Uterus (tissue), 2 donors: ENCODE results near the gene WBP2.

Experiments
- POLR2A ChIP-seq, 2 donors: fragments of 450-650 bp; IDR thresholded peaks; one replicate each; pipeline ENCODE4 v1.6.1; 2016; ENCODE audit warnings: antibody characterized with exemption in 2 of 2, mild to moderate bottlenecking in 1 of 2, moderate library complexity in 1 of 2
- TF ChIP-seq, protein P1 (sequence below), 4 experiments: fragments of 200-600 bp in 2 of 4; fragments of 450-650 bp in 2 of 4; sonication (generic) in 2 of 4; IDR thresholded peaks; one replicate each; pipeline ENCODE4 v1.5.1; 2016 to 2019; ENCODE audit warnings: antibody characterized with exemption in 4 of 4, mild to moderate bottlenecking in 2 of 4, moderate library complexity in 1 of 4

DNA sequence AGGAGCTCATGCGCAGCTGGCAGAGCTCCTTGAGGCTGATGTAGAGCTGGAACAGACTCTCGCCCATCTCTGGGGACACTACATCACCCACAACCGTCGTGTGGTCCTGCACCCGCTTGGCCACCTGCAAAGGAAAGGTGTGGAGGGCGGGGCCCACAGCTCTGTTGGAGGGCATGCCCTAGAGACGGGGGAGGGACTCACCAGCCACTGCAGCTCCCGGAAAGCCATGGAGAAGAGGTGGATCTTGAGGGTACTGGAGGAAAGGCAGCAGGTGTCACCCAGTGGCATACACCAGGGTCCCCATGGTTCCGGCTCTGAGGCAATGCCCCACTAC, 19.5 kb downstream of the WBP2 start:
- TF ChIP-seq, protein P1, sequence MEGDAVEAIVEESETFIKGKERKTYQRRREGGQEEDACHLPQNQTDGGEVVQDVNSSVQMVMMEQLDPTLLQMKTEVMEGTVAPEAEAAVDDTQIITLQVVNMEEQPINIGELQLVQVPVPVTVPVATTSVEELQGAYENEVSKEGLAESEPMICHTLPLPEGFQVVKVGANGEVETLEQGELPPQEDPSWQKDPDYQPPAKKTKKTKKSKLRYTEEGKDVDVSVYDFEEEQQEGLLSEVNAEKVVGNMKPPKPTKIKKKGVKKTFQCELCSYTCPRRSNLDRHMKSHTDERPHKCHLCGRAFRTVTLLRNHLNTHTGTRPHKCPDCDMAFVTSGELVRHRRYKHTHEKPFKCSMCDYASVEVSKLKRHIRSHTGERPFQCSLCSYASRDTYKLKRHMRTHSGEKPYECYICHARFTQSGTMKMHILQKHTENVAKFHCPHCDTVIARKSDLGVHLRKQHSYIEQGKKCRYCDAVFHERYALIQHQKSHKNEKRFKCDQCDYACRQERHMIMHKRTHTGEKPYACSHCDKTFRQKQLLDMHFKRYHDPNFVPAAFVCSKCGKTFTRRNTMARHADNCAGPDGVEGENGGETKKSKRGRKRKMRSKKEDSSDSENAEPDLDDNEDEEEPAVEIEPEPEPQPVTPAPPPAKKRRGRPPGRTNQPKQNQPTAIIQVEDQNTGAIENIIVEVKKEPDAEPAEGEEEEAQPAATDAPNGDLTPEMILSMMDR (IDR thresholded peaks at IDR 0.05) = no peak
- no peak for TF ChIP-seq POLR2A (IDR thresholded peaks at IDR 0.05)
